CD4-positive, alpha-beta T cell treated with Interleukin-4 for 4 hours (primary cell): ENCODE measurements around the gene PCSK4.
A peak's percentile ranks its signal among the peaks of the same experiment; 100 is the strongest.
"Not testable (repeated sequence)": the region's sequence is repeated elsewhere in the genome, so short reads cannot be mapped to it uniquely, and the experiment has no call there.

ENCODE experiments used
- DNase-seq: peaks from one replicate; pipeline ENCODE4 v3.0.0-alpha.2; 2020

PCSK4 gene

GRCh38 chr19:1486720-1487575, 3.2 kb downstream of the PCSK4 start:
- no peak for DNase-seq

DNA sequence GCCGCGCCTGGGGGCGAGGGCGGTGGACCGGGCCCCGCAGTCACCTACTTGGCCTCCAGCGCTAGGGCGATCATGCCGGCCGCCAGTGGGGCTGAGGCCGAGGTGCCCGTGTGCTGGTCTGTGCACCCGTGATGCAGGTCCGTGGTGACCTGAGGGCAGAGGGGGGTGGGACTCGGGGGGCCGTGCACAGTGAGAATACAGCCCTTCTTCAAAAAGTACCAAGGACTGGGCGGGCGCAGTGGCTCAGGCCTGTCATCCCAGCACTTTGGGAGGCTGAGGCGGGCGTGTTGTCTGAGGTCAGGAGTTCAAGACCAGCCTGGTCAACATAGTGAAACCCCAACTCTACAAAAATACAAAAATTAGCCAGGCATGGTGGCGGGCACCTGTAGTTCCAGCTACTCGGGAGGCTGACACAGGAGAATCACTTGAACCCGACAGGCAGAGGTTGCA, 6.1 kb downstream of the PCSK4 start:
- DNase-seq, result no peak

DNA sequence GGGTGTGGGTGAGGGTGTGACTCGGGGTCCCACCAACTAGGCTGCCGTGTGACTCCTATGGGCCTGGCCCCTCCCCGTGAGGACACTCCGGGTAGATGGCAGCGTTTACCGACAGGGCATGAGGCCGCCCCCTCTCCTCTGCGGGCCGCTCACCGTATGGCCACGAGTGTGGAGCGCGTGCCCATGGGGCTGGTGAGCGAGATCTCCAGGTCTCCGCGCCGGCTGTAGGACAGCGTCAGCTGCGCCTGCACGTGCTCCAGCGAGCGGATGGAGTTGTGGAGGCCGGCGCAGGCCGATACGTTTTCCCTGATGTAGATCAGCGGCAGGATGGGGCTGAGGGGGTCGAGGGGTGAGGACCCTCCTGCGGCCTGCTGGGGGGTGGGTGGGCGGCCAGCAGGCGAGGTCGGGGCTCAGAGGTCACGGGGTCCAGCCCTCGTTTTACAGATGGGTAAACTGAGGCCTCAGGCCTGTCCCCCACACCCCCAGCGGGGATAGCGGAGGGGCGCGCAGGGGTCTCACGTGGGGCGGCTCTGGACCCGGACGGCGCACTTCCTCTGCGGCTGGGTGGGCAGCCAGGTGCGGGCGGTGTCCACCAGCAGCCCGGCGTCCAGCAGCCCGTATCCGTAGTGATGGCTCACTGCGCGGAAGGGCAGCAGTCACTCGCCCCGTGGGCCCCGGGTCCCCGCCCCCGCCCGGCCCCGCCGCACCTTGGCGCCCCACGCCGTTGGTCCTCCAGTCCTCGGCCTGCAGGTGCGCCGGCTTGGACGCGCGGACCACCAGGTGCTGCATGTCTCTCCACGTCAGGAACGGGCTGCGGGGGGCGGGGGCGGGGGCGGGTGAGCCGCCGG, 6.8 kb downstream of the PCSK4 start:
- no peak for DNase-seq

GRCh38 chr19:1482361-1483130, 7.6 kb downstream of the PCSK4 start:
- DNase-seq, result no peak

GRCh38 chr19:1481893-1482360, 8.2 kb downstream of the PCSK4 start:
- no peak for DNase-seq

DNA sequence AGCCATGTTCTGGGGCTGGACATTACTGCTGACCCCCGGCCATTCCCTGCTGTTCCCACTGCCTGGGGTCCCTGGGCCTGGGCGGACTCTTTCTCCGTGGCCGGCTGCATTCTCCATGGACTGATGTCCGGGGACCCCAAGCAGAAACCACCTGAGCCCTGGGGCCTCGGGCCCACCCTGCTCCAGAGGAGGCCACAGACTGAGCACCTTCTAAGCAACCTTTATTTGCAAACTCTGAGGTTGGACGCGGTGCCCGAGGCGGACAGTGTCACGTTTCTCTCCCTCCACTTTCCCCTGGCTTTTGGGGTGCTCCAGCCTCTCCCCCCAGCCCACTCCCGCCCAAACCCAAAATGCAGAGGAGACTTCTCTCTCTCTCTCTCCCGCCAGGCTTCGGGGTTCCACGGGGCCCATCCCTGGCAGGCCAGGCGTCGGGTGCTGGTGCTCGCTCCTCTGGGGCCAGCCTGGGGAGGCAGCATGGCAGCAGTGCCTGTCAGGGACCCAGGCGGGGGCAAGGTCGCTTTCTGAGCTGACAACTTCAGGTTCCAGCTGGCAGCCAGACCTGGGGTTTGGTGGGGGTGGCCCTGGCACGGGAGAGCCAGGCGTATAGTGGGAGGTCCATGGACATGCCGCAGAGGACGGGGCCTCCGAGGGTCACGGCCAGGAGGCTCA, 8.8 kb downstream of the PCSK4 start:
- DNase-seq, result no peak

DNA sequence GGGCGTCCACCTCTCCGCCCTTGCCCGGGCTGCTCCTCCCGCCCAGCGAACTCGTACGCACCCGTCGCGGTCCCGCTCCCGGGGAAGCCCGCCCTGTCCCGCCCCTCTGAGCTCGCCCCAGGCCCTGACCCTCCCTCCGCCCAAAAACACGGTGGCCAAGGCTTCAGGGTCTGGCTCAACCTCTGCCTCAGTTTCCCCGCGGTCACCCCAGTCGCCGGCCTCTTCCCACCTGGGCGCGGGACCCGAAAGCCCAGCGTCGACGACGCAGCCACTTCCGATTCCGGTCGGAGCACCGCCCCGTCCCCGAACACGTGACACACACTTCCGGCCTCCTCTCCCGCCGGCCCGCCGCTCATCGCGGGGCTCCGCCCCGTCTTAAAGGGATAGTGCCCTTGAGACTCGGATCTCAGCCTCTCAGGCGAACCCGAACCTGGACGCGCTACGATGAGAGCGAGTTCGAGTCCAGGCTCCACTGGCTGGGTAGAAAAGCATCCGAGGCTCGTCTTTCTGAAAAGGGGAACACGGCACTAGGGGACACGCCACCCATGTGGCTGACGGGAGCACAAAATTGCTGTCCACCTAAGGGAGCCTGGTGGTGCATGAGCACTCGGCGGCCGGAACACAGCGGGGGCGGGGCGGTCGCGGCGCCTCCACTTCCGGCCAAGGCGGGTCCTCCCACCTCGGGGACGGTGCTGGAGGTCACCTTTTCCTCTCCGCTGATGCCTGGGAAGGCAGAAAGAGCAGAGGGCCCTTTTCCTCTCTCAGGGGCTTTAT, 11.0 kb downstream of the PCSK4 start, which contains the start of gene C19orf25:
Gene C19orf25, minus strand, starts transcription at position 282 of the 774 bp plus-strand sequence. CDS start 312 bp downstream, outside the sequence.
- peak; percentile 91 for DNase-seq

- DNase-seq, result not testable (repeated sequence)
Measured at GRCh38 chr19:1477056-1477455, 13.1 kb downstream of the PCSK4 start.

GRCh38 chr19:1475751-1476437, 14.3 kb downstream of the PCSK4 start:
- DNase-seq, result no peak

GRCh38 chr19:1474765-1475351, 15.3 kb downstream of the PCSK4 start:
- no peak for DNase-seq

DNA sequence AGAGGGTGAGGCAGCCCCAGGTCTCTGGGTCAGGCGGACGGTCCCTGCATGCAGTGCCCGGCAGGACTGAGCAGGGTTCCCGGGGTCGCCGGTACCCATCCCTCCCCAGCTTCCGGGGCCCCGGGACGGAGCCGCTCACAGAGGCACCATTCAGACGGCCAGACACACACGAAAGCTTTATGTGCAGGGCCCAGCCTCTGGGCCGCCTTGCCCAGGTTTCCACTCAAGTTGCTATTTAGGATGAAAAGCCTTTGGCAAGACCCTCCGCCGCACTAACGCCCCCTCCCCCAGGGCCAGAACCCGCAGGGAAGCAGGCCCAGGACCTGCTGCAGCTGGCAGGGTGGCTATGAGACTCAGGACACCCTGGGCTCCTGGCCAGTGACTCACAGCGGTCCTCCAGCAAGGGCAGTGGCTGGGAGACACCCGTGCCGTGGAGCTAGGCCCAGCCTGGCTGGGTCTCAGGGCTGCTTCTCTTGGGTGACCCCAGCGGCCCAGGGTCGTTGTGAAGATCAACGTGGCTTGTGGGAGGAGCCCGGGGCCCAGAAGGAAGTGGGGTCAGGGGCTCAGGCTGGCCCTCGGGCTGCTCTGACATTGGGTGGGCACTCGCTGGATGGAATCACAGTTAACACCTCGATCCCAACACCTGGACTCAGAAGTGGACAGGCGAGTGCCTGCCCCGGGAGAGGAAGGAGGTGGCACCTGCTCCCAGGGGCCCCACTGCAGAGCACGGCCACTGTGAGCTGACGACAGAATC, 16.0 kb downstream of the PCSK4 start:
- DNase-seq, result no peak

DNA sequence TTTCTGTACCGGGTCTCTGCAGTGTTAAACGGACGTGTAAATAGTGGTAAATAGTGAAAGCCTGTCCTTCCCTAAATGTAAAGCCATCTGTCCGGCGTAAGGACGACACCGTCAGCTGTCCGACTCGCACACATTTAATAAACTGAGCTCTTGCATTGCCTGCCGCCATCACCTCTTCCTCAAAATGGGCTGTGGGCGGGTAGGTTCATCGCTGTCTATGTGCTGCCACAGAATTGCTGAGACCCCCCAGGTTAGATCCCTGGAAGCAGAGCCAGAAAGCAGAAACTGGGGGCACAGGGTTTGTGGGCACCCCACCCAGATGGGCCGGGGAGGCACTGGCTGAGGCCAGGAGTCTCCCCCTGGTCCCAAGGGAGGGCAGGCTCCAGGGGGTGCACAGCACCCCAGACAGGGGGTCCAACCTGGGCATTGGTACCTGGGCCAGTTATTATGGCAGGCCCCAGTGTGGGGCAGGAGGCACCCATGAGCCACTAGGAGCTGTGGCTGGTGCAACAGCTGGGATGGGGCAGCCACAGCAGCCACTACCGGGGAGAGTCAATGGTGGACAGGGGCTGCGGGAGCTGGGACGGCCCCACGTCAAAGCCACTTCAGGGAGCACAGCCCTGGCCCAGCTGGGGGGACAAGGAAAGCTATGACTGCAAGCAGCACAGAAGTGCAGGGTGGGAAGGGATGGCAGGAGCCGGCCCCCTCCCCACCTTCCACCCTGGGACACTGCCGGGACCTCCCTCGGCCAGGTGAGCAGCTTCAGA, 16.9 kb downstream of the PCSK4 start:
- DNase-seq, result no peak

- no peak for DNase-seq
Measured at GRCh38 chr19:1472231-1473084, 17.7 kb downstream of the PCSK4 start.

GRCh38 chr19:1471515-1472160, 18.5 kb downstream of the PCSK4 start:
- DNase-seq, result no peak

DNA sequence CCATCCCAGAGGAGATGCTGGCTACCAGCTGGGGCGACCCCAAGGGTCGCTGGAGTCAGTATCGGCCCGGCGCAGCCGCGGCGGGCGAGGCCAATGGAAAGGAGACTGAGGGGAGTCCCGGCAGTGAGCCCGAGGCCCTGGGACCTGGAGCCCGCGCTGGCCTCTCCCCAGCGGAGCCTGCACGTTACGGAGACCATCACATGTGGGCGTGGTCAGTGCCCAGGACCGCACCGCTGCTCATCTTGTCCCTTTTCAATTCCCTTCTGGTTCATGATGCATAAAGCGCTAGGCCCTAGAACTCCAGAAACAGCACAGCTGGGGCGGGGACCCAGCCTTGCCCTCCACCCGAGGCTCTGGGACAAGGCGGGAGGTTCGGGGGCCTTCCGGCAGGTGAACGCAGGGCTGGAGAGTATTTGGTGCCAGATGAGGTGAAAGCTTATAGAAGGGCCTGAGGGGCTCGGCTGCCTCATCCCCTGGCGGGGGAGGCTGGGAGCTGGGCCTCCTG, 19.1 kb downstream of the PCSK4 start:
- no peak for DNase-seq

GRCh38 chr19:1470305-1471009, 19.7 kb downstream of the PCSK4 start:
- DNase-seq, result peak; percentile 69

GRCh38 chr19:1470055-1470304, 20.2 kb downstream of the PCSK4 start:
- no peak for DNase-seq
